ENCODE measurements around the gene CRIM1. TPM values are rescaled to one million over a fixed set of nuclear protein-coding genes. Genes with fewer than 3 reads are reported as not detected.

The CRIM1 gene
- total RNA-seq, 1 experiment from 2014 or later: 27.6 TPM

GRCh38 chr2:36369716-36370115 lies 14.1 kb downstream of the CRIM1 start:
- Histone ChIP-seq H4K20me1 (ENCODE audit: control insufficient read depth, insufficient read depth, insufficient read length) (no peaks in the 10 kb centered on the region), H3K18ac (ENCODE audit: insufficient read length, low read depth, low read length) (no peak overlapping the region), H3K9me3 (ENCODE audit: control insufficient read depth, low read depth, low read length) (no peaks in the 10 kb centered on the region), H3K23me2 (ENCODE audit: insufficient read length, low read depth, low read length, poor library complexity, severe bottlenecking) (no peaks in the 10 kb centered on the region), H3K23ac (ENCODE audit: insufficient read length, low read depth, low read length) (no peak overlapping the region), H2BK12ac (ENCODE audit: insufficient read length, low read depth, low read length) (no peak overlapping the region), H2BK20ac (ENCODE audit: low read depth, low read length, poor library complexity, severe bottlenecking) (no peak overlapping the region), H3K4me1 (ENCODE audit: insufficient read depth, low read length) (peaks cover 46% of the 10 kb centered on the region), H3K27me3 (ENCODE audit: insufficient read depth, low read length) (no peaks in the 10 kb centered on the region), H3K4me2 (ENCODE audit: insufficient read depth, insufficient read length, low read length) (no peak overlapping the region), H2AK5ac (ENCODE audit: insufficient read length, low read length) (no peak overlapping the region), H3K4ac (ENCODE audit: low read depth, low read length) (no peak overlapping the region), H3K14ac (ENCODE audit: insufficient read depth, low read length) (no peak overlapping the region), H2BK5ac (ENCODE audit: insufficient read length, low read length) (no peak overlapping the region), H3K79me1 (ENCODE audit: insufficient read depth, low read depth, low read length, poor library complexity, severe bottlenecking) (peaks cover 3% of the 10 kb centered on the region), H3K27ac (ENCODE audit: insufficient read length, low read depth, low read length) (no peak overlapping the region), H4K8ac (replicated peaks; ENCODE audit: insufficient read length, low read depth, low read length) (no peak overlapping the region), H4K5ac (ENCODE audit: insufficient read length, low read depth, low read length) (no peak overlapping the region), H4K91ac (ENCODE audit: insufficient read length, low read depth, low read length) (no peak overlapping the region), H2AFZ (ENCODE audit: low read length) (no peak overlapping the region), H3K56ac (ENCODE audit: insufficient read length, low read depth, low read length) (no peak overlapping the region), H3K79me2 (ENCODE audit: insufficient read depth, low read length) (peaks cover 64% of the 10 kb centered on the region), H2BK15ac (ENCODE audit: low read depth, low read length) (no peak overlapping the region), H2BK120ac (ENCODE audit: low read depth, low read length, poor library complexity, severe bottlenecking) (no peak overlapping the region), H3T11ph (ENCODE audit: low read length) (no peak overlapping the region), H3K9ac (ENCODE audit: extremely low read depth, insufficient read length, low read length) (no peak overlapping the region)
- TF ChIP-seq, protein P1, sequence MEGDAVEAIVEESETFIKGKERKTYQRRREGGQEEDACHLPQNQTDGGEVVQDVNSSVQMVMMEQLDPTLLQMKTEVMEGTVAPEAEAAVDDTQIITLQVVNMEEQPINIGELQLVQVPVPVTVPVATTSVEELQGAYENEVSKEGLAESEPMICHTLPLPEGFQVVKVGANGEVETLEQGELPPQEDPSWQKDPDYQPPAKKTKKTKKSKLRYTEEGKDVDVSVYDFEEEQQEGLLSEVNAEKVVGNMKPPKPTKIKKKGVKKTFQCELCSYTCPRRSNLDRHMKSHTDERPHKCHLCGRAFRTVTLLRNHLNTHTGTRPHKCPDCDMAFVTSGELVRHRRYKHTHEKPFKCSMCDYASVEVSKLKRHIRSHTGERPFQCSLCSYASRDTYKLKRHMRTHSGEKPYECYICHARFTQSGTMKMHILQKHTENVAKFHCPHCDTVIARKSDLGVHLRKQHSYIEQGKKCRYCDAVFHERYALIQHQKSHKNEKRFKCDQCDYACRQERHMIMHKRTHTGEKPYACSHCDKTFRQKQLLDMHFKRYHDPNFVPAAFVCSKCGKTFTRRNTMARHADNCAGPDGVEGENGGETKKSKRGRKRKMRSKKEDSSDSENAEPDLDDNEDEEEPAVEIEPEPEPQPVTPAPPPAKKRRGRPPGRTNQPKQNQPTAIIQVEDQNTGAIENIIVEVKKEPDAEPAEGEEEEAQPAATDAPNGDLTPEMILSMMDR (conservative IDR thresholded peaks at IDR 0.05): no peak
- 0 out of 7 replicates have a peak overlapping the region, but pooled peaks of 1 of the 3 experiments have one; percentile 85 for H3K27ac Mint-ChIP-seq
- H3K36me3 Mint-ChIP-seq (ENCODE audit: insufficient read depth in 1 of 3, low read depth in 3 of 3): no peaks in the 10 kb centered on the region
- H3K9me3 Mint-ChIP-seq: no peaks in the 10 kb centered on the region
- WGBS (ENCODE audit: extremely low coverage, insufficient read length, low lambda C conversion rate): no CpG with 5 or more reads among the region's 4 CpGs
- H3K4me1 Mint-ChIP-seq: peaks cover 92 to 96% of the 10 kb centered on the region in 2 experiments
- H3K4me3 Mint-ChIP-seq: no peak overlapping the region
- no peak for DNase-seq
- H3K27me3 Mint-ChIP-seq (ENCODE audit: low read depth): no peaks in the 10 kb centered on the region
